H9 (cell line): ENCODE measurements around the gene SPPL3. TPM values are rescaled to one million over a fixed set of nuclear protein-coding genes. Genes with fewer than 3 reads are reported as not detected.

Experiments
- DNase-seq: peaks from one replicate; pipeline ENCODE4 v3.0.0-alpha.2; 2017
- H2AFZ ChIP-seq: one replicate; pipeline ENCODE4 v1.6.1; 2013; ENCODE audit warnings: mild to moderate bottlenecking, low read length, control low read depth, moderate library complexity
- H2AK5ac ChIP-seq: 2 replicates; pipeline ENCODE4 v1.6.1; 2013; ENCODE audit warnings: low read length, control low read depth, mixed read lengths; ENCODE audit not compliant: insufficient read length
- H2BK120ac ChIP-seq: one replicate; pipeline ENCODE4 v1.6.1; 2013; ENCODE audit warnings: low read depth, mild to moderate bottlenecking, low read length, control low read depth, inconsistent platforms; ENCODE audit not compliant: poor library complexity, severe bottlenecking
- H2BK12ac ChIP-seq: 2 replicates; pipeline ENCODE4 v1.6.1; 2013; ENCODE audit warnings: low read length, control low read depth, mixed read lengths, low read depth; ENCODE audit not compliant: insufficient read length
- H2BK15ac ChIP-seq: 2 replicates; pipeline ENCODE4 v1.6.1; 2013; ENCODE audit warnings: low read depth, low read length, control low read depth
- H2BK20ac ChIP-seq: one replicate; pipeline ENCODE4 v1.6.1; 2013; ENCODE audit warnings: low read depth, mild to moderate bottlenecking, low read length, control low read depth, inconsistent platforms; ENCODE audit not compliant: poor library complexity, severe bottlenecking
- H2BK5ac ChIP-seq: 2 replicates; pipeline ENCODE4 v1.6.1; 2013; ENCODE audit warnings: low read length, control low read depth, mixed read lengths; ENCODE audit not compliant: insufficient read length
- H3K14ac ChIP-seq: 2 replicates; pipeline ENCODE4 v1.6.1; 2013; ENCODE audit warnings: low read length, control low read depth; ENCODE audit not compliant: insufficient read depth
- H3K18ac ChIP-seq: 2 replicates; pipeline ENCODE4 v1.6.1; 2013; ENCODE audit warnings: low read depth, mild to moderate bottlenecking, mixed read lengths, low read length, control low read depth; ENCODE audit not compliant: insufficient read length
- H3K23ac ChIP-seq: 2 replicates; pipeline ENCODE4 v1.6.1; 2013; ENCODE audit warnings: low read length, control low read depth, mixed read lengths, low read depth; ENCODE audit not compliant: insufficient read length
- H3K23me2 ChIP-seq: 2 replicates; pipeline ENCODE4 v1.6.1; 2013; ENCODE audit warnings: low read depth, mild to moderate bottlenecking, mixed read lengths, low read length, control low read depth; ENCODE audit not compliant: insufficient read length, poor library complexity, severe bottlenecking
- H3K27ac ChIP-seq: 2 replicates; pipeline ENCODE4 v1.5.1; 2013; ENCODE audit warnings: low read length, control low read depth, mixed read lengths, low read depth; ENCODE audit not compliant: insufficient read length
- H3K27me3 ChIP-seq: 2 replicates; pipeline ENCODE4 v1.6.1; 2013; ENCODE audit warnings: low read length, control low read depth, inconsistent platforms; ENCODE audit not compliant: insufficient read depth
- H3K4ac ChIP-seq: 2 replicates; pipeline ENCODE4 v1.6.1; 2013; ENCODE audit warnings: low read depth, mild to moderate bottlenecking, control low read depth, inconsistent platforms, low read length, moderate library complexity
- H3K4me1 ChIP-seq: 2 replicates; pipeline ENCODE4 v1.6.1; 2013; ENCODE audit warnings: low read length, control low read depth, inconsistent platforms; ENCODE audit not compliant: insufficient read depth
- H3K4me2 ChIP-seq: 2 replicates; pipeline ENCODE4 v1.6.1; 2013; ENCODE audit warnings: low read length, control low read depth, mixed read lengths; ENCODE audit not compliant: insufficient read length, insufficient read depth
- H3K56ac ChIP-seq: 2 replicates; pipeline ENCODE4 v1.6.1; 2013; ENCODE audit warnings: low read depth, mild to moderate bottlenecking, mixed read lengths, low read length, control low read depth; ENCODE audit not compliant: insufficient read length
- H3K79me1 ChIP-seq: 2 replicates; pipeline ENCODE4 v1.6.1; 2013; ENCODE audit warnings: low read depth, mild to moderate bottlenecking, moderate library complexity, low read length, control low read depth, inconsistent platforms; ENCODE audit not compliant: insufficient read depth, poor library complexity, severe bottlenecking
- H3K79me2 ChIP-seq: 2 replicates; pipeline ENCODE4 v1.6.1; 2013; ENCODE audit warnings: low read length, control low read depth, inconsistent platforms; ENCODE audit not compliant: insufficient read depth
- H3K9ac ChIP-seq: 2 replicates; pipeline ENCODE4 v1.6.1; 2013; ENCODE audit warnings: low read length, control low read depth, mixed read lengths; ENCODE audit not compliant: insufficient read length; ENCODE audit errors: extremely low read depth
- H3K9me3 ChIP-seq: one replicate; pipeline ENCODE4 v1.6.1; 2013; ENCODE audit warnings: low read depth, low read length, inconsistent platforms; ENCODE audit not compliant: control insufficient read depth
- H3T11ph ChIP-seq: one replicate; pipeline ENCODE4 v1.6.1; 2013; ENCODE audit warnings: mild to moderate bottlenecking, low read length, control low read depth, inconsistent platforms
- H4K20me1 ChIP-seq: one replicate; pipeline ENCODE4 v1.6.1; 2013; ENCODE audit not compliant: control insufficient read depth, insufficient read length, insufficient read depth
- H4K5ac ChIP-seq: 2 replicates; pipeline ENCODE4 v1.6.1; 2013; ENCODE audit warnings: low read depth, mild to moderate bottlenecking, mixed read lengths, low read length, control low read depth; ENCODE audit not compliant: insufficient read length
- H4K8ac ChIP-seq: replicated peaks from 2 replicates; pipeline ENCODE4 v1.6.1; 2013; ENCODE audit warnings: low read length, control low read depth, mixed read lengths, low read depth; ENCODE audit not compliant: insufficient read length
- H4K91ac ChIP-seq: 2 replicates; pipeline ENCODE4 v1.6.1; 2013; ENCODE audit warnings: low read depth, mild to moderate bottlenecking, moderate library complexity, mixed read lengths, low read length, control low read depth; ENCODE audit not compliant: insufficient read length
- H3K27ac Mint-ChIP-seq, 3 experiments: 2 replicates in 2 of 3; 3 replicates in 1 of 3; pipeline ENCODE4 v1.8.0; 2020 to 2021; ENCODE audit warnings: mixed read lengths in 3 of 3, mild to moderate bottlenecking in 1 of 3, moderate library complexity in 1 of 3
- H3K27me3 Mint-ChIP-seq: 2 replicates; pipeline ENCODE4 v1.8.0; 2021; ENCODE audit warnings: low read depth, mild to moderate bottlenecking, moderate library complexity, mixed read lengths
- H3K36me3 Mint-ChIP-seq, 3 experiments: 2 replicates in 2 of 3; 3 replicates in 1 of 3; pipeline ENCODE4 v1.8.0; 2020 to 2021; ENCODE audit warnings: low read depth in 3 of 3, mixed read lengths in 3 of 3; ENCODE audit not compliant: insufficient read depth in 1 of 3
- H3K4me1 Mint-ChIP-seq, 2 experiments: 2 replicates each; pipeline ENCODE4 v1.8.0; 2020; ENCODE audit warnings: mixed read lengths in 2 of 2
- H3K4me3 Mint-ChIP-seq, 2 experiments: 2 replicates in 1 of 2; 3 replicates in 1 of 2; pipeline ENCODE4 v1.8.0; 2020 to 2021; ENCODE audit warnings: mild to moderate bottlenecking in 2 of 2, mixed read lengths in 2 of 2, moderate library complexity in 1 of 2
- H3K9me3 Mint-ChIP-seq, 2 experiments: 2 replicates in 1 of 2; 3 replicates in 1 of 2; pipeline ENCODE4 v1.8.0; 2020; ENCODE audit warnings: mild to moderate bottlenecking in 2 of 2, mixed read lengths in 2 of 2, moderate library complexity in 1 of 2
- CTCF ChIP-seq: fragments of 200-600 bp; sonication (generic); conservative IDR thresholded peaks from 3 replicates; pipeline ENCODE4 v1.8.0; 2021; ENCODE audit warnings: antibody characterized with exemption, mild to moderate bottlenecking
- total RNA-seq: library from RNA; stranded (reverse); gene quantifications from 2 replicates; pipeline ENCODE4 v1.2.1, GENCODE V29; 2021

The SPPL3 gene
- total RNA-seq, 1 experiment from 2014 or later: 46.3 TPM

- Mint-ChIP-seq H3K9me3 (peaks cover 6 to 12% of the 10 kb centered on the region in 2 experiments; a peak in 4 of 5 replicates), H3K4me1 (peaks cover 17% of the 10 kb centered on the region in 2 experiments), H3K27ac (no peak overlapping the region), H3K36me3 (peaks cover 0 to 2% (median 0%) of the 10 kb centered on the region in 3 experiments; a peak in 2 of 7 replicates), H3K27me3 (no peaks in the 10 kb centered on the region; the same call in none of the 2 replicates), H3K4me3 (no peak overlapping the region)
- Histone ChIP-seq H3K14ac (no peak overlapping the region), H3K18ac (no peak overlapping the region), H2AFZ (no peak overlapping the region), H2BK12ac (no peak overlapping the region), H3K4me1 (peaks cover 2% of the 10 kb centered on the region; the same call in 1 of the 2 replicates), H3K56ac (no peak overlapping the region), H4K5ac (no peak overlapping the region), H3K23me2 (no peaks in the 10 kb centered on the region), H2BK20ac (no peak overlapping the region), H3K79me2 (no peaks in the 10 kb centered on the region), H3K79me1 (no peaks in the 10 kb centered on the region), H4K8ac (no peak overlapping the region), H3K9ac (no peak overlapping the region), H2BK5ac (no peak overlapping the region), H2BK120ac (no peak overlapping the region), H2BK15ac (no peak overlapping the region), H3K23ac (no peak overlapping the region), H3K4me2 (no peak overlapping the region), H4K91ac (no peak overlapping the region), H3T11ph (no peak overlapping the region), H3K9me3 (no peaks in the 10 kb centered on the region), H4K20me1 (no peaks in the 10 kb centered on the region), H3K4ac (no peak overlapping the region), H3K27ac (no peak overlapping the region), H3K27me3 (no peaks in the 10 kb centered on the region), H2AK5ac (no peak overlapping the region)
- no peak for TF ChIP-seq CTCF
- no peak for DNase-seq
These were observed 148.9 kb downstream of the SPPL3 start for GRCh38 chr12:120755269-120755668.
